Measurements from ENCODE around the gene VWA3A.
"Not testable (repeated sequence)": the region's sequence is repeated elsewhere in the genome, so short reads cannot be mapped to it uniquely, and the experiment has no call there.

VWA3A gene

GRCh38 chr16:22139008-22139407 lies 46.7 kb downstream of the VWA3A start:
- DNase-seq (ENCODE audit: low read depth), result no peak

- no peak for DNase-seq (ENCODE audit: low read depth)
These were observed 47.4 kb downstream of the VWA3A start for GRCh38 chr16:22139732-22140131.

DNA sequence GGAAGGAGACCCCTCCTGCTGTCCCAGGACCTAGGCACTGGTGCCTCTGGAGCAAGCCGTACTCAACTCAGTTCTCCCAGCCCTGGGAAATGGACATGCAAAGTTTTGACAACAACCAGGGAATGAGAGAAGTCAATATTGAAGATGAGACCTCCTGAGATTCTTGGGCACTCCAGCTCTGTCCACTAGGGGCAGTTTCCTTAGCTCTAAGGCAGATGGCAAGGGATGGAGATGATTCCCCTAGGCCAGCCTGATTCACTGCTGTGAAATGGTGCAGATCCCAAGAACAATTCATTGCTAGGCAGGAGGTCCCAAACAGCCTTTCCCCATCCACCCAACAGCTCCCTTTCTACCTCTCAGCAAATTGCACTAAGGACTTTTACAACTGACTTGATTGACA lies 49.4 kb downstream of the VWA3A start:
- DNase-seq (ENCODE audit: low read depth), result no peak

DNA sequence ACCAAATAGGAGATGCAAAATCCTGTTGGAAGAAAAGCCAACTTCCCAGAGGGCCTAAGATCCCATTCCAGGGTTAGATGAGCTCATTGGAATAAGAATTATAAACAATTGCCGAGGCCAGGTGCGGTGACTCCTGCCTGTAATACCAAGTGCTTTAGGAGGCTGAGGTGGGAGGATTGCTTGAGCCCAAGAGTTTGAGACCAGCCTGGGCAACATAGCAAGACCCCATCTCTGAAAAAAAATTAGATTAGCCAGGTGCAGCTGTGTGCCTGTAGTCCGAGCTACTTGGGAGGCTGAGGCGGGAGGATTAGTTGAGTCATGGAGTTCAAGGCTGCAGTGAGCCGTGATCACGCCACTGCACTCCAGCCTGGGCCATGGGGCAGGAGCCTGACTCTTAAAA lies 52.2 kb downstream of the VWA3A start:
- DNase-seq (ENCODE audit: low read depth), result no peak

DNA sequence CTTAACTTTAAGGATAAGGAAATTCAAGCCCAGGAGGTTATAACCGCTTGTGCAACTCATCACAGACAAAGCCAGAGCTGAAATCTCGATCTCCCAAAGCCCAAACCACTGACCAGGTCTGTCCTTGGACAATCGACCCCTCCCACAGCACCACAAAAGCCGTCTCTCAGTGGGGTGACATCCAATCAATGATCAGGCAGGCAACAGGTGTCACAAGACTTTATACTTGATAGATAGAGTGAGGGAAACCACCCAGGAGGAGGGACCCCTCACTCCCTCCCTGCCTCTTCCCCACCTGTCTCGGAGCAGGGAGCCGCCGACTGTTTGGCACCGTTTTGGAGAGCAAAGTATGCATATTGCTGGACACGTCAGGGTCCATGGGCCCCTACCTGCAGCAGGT lies 55.5 kb downstream of the VWA3A start:
- DNase-seq (ENCODE audit: low read depth), result no peak

- DNase-seq (ENCODE audit: low read depth), result no peak
These were observed 59.1 kb downstream of the VWA3A start for GRCh38 chr16:22151246-22151998.

DNA sequence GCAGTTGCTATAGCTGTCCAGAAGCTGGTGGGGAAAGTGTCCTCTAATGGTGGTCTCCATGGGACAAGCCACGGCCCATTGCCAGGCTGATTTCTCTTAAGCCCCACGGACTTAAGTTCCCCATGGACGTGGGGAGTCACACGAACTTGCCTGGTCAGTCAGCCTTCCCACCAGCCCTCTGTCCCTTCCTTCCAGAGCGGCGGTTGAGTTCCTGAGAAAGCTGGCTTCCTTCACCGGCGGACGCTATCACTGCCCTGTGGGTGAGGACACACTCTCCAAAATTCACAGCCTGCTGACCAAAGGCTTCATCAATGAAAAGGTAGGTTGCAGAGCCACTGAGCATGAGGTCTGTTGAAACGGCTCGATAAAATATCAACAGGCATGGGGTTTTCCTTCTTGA lies 60.0 kb downstream of the VWA3A start:
- no peak for DNase-seq (ENCODE audit: low read depth)

GRCh38 chr16:22153078-22153477 lies 60.7 kb downstream of the VWA3A start:
- not testable (repeated sequence) for DNase-seq (ENCODE audit: low read depth)

DNA sequence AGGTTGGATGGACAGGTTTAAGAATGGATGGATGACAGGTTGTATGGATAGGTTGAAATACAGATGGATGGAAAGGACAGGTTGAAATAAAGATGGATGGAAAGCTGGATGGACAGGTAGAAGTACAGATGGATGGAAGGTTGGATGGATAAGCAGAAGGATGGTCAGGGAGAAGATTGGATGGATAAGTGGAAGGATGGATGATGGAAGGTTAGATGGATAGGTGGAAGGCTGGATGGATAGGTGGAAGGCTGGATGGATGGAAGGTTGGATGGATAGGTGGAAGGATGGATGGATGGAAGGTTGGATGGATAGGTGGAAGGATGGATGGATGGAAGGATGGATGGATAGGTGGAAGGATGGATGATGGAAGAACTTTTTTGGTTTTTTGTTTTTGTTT lies 69.1 kb downstream of the VWA3A start:
- no peak for DNase-seq (ENCODE audit: low read depth)

DNA sequence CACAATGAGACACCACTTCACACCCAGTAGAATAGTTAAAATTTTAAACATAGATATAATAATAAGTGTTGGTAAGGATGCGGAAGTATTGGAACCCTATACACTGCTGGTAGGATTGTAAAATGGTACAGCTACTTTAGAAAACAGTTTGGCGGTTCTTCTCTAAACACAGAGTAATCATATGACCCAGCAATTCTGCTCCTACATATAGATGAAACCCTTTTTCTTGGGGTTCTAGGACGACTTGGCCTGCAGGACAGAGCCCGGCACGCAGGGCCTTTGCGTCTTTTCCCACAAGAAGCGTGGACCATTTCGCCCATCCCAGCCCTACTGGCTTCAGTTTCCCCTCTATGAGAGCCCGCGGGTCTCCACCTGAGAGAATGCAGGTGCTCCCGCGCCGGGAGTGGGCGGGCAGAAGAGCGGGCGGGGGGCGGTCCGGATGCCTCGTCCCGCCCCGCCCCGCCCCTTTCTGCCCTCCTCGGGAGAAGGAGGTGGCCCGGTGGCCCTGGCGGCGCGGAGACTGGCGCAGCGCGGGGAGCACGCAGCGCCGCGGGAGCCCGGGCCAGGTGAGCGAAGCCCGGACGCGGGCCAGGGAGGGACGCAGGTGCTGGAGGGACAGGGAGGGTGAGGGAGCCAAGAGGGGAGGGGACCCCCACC lies 69.8 kb downstream of the VWA3A start, which contains the start of gene SDR42E2:
Gene SDR42E2 (plus strand): TSS at position 508 of the 657 bp plus-strand sequence. CDS start 3,077 bp downstream, outside the sequence.
- DNase-seq (ENCODE audit: low read depth), result peak; percentile 26

- DNase-seq (ENCODE audit: low read depth), result no peak
These were observed 70.3 kb downstream of the VWA3A start for GRCh38 chr16:22162656-22163009.

DNA sequence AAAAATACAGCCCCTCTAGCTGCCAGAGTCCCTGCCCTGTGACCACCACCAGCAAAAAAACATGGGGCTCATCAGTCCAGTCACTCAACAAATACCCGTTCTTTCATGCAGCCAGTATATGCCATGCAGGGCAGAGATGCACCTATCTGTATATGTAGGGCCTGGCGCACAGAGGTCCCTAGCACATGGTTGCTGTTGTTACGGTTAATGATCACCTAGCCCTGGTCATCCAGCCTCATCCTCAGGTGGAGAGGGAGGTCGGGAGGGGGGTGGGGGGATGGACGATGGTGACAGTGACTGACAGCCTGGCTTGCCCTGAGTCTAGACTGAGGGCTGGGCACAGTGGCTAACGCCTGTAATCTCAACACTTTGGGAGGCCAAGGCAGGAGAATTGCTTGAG lies 71.5 kb downstream of the VWA3A start:
- no peak for DNase-seq (ENCODE audit: low read depth)

GRCh38 chr16:22164482-22164881 lies 72.1 kb downstream of the VWA3A start:
- no peak for DNase-seq (ENCODE audit: low read depth)

DNA sequence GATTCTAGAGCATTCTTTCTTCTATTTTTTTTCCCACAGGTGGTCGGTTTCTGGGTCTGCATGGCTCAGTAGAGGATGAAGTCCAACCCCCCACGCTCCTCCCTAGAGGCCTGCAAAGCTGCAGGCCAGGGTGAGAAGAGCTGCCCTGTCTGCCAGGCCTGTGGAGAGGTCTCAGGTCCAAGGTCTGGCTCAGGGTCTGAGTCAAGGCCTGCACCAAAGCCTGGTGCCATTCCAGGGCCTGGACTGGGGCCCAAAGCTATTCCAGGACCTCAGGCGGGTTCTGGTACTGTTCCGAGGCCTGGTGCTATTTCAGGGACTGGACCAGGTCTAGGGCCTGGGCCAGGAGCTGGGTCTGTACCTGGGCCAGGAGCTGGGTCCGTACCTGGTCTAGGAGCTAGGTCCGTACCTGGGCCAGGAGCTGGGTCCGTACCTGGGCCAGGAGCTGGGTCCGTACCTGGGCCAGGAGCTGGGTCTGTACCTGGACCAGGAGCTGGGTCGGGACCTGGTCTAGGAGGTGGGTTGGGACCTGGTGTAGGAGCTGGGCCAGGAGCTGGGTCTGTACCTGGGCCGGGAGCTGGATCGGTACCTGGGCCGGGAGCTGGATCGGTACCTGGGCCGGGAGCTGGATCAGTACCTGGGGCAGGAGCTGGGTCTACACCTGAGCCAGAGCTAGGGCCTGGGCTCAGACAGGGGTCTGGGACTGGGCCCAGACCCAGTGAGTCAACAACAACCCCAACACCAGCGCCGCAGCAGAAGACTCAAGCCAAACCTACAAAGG lies 73.4 kb downstream of the VWA3A start:
- DNase-seq (ENCODE audit: low read depth), result no peak

GRCh38 chr16:22171953-22172352 lies 79.6 kb downstream of the VWA3A start:
- DNase-seq (ENCODE audit: low read depth), result no peak

- DNase-seq (ENCODE audit: low read depth), result not testable (repeated sequence)
These were observed 80.3 kb downstream of the VWA3A start for GRCh38 chr16:22172642-22173041.

DNA sequence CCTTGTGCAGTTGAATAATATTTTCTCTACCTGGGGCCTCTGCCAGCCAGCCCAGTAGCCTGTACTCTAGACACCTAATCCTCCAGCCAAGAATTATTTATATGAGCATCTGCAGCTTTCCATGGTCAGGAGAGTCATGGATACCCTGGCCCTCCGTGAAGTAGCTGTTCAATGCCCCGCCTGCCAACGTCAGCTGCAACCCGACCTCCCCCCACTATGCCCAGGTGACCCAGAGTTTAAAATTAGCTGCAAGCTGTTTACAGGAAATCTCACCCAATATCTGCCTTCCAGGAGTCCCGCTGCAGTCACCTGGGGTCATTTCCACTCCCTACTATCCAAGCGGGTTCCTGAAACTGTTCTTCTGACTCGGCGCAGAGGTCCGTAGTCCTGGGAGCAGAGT lies 82.3 kb downstream of the VWA3A start:
- DNase-seq (ENCODE audit: low read depth), result no peak

DNA sequence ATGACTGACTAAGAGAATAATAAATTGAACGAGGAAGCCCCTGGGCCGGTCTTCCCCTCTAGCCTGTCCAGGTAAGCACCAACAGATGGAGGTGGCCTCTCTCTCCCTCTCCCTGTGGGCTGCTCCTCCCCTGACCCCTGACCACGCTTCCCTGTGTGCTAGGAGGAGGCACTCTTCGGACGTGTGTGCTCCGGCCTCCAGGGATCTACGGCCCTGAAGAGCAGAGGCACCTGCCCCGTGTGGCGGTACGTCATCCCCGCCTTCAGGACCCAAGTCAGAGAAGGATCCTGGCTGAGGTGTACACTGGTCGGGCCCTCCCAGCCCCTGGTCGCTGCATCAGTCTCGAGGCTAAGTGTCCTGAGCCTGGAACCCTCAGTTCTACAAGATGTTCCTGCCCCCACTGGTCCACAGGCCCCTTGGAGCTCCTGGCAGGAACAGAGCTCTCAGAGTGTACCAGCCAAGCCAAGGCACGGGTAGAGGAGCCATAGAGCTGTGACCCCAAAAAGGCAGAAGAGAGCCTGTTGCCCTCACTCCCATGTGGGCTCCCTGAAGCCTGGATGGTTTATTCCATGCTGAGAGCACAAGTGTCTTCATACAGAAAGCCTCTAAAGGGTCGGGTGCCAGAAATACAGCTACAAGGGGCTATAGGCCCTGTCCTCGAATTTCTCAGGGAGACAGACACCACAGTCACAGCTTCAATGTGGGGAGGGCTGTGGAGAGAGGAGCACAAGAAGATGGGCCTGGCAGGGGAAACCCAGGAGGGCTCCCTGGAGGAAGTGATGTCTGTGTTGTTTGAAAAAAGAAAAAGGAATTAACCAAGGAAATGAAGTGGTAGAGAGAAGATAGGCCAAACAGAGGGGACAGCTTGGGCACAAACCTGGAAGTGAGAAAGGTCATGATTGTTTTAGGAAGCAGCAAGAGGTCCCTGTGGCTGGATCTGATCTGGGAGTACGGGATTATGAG lies 85.9 kb downstream of the VWA3A start:
- DNase-seq (ENCODE audit: low read depth), result no peak

DNA sequence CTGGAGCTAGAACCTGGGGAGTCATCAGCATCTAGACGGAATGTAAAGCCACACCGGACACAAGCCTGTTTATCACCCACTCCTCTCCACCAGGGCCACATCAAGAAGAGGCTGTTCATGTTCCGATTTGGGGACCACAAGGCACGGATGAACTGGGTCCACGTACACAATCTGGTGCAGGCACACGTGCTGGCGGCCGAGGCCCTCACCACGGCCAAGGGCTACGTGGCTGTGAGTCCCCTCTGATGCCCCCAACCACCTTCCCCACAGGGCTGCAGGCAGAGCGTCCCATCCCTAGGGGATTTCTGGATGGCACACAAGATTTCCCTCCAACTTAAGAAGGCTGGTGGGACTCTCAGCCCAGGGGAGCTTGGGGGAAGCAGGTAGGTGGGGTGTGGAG lies 89.1 kb downstream of the VWA3A start:
- no peak for DNase-seq (ENCODE audit: low read depth)

GRCh38 chr16:22181843-22182242 lies 89.5 kb downstream of the VWA3A start:
- DNase-seq (ENCODE audit: low read depth), result no peak

DNA sequence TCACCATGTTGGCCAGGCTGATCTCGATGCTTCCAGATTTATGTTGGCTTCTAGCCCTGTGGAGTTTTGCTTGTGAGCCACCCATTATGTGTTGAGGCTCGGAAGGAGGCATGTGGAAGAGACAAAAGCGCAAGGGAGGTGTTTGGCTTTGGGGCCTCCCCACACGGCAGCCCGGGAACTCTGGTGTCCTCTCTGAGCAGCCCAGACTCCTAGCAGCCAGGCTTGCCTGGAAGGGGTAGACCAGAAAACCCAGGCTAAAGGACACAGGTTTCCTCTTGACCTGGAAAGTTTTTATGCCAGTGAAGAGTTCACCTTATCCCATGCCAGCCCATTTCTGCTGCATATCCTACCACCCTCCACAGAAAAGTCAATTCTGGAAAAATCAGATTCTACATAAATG lies 91.0 kb downstream of the VWA3A start:
- no peak for DNase-seq (ENCODE audit: low read depth)
